Activated naive CD4-positive, alpha-beta T cell treated with anti-CD3 and anti-CD28 coated beads for 36 hours (primary cell): ENCODE measurements around the gene AMOTL1. TPM values are rescaled to one million over a fixed set of nuclear protein-coding genes. Genes with fewer than 3 reads are reported as not detected.
A peak's percentile ranks its signal among the peaks of the same experiment; 100 is the strongest.
"Not testable (repeated sequence)": the region's sequence is repeated elsewhere in the genome, so short reads cannot be mapped to it uniquely, and the experiment has no call there.

Experiments
- CTCF ChIA-PET: fragments of 350-600 bp; sonication (Branson Sonifier 250); formaldehyde crosslinking; loops from one replicate; lab custom pipeline; 2021; ENCODE audit warnings: antibody characterized with exemption; lab: Charles Lee
- DNase-seq: peaks from one replicate; pipeline ENCODE4 v3.0.0-alpha.2; 2020
- H3K27ac Mint-ChIP-seq: one replicate; pipeline ENCODE4 v1.8.0; 2021; ENCODE audit warnings: mild to moderate bottlenecking, mixed read lengths
- H3K27me3 Mint-ChIP-seq: one replicate; pipeline ENCODE4 v1.8.0; 2021; ENCODE audit warnings: low read depth, mixed read lengths
- H3K36me3 Mint-ChIP-seq: one replicate; pipeline ENCODE4 v1.8.0; 2021; ENCODE audit warnings: low read depth, mixed read lengths
- H3K4me1 Mint-ChIP-seq: one replicate; pipeline ENCODE4 v1.8.0; 2021; ENCODE audit warnings: low read depth, mixed read lengths
- H3K4me3 Mint-ChIP-seq: one replicate; pipeline ENCODE4 v1.8.0; 2021; ENCODE audit warnings: mild to moderate bottlenecking, moderate library complexity, mixed read lengths
- H3K9me3 Mint-ChIP-seq: one replicate; pipeline ENCODE4 v1.8.0; 2021; ENCODE audit warnings: mixed read lengths
- intact Hi-C: fragments of 100-400 bp; cut with micrococcal nuclease; formaldehyde crosslinking; loops from one replicate; pipeline ENCODE4 v1.15.1; 2023
- total RNA-seq, 2 experiments: library from RNA; stranded (reverse); gene quantifications; one replicate each; pipeline ENCODE4 v1.2.3, GENCODE V29; 2021

The AMOTL1 gene
- total RNA-seq, 2 experiments from 2014 or later = 0.43 to 1.0 TPM

GRCh38 chr11:94885581-94885980 lies 117.4 kb downstream of the AMOTL1 start:
- Mint-ChIP-seq H3K36me3 (no peaks in the 10 kb centered on the region), H3K9me3 (peaks cover 10% of the 10 kb centered on the region), H3K27ac (no peak overlapping the region), H3K4me3 (no peak overlapping the region), H3K4me1 (no peaks in the 10 kb centered on the region), H3K27me3 (no peaks in the 10 kb centered on the region)
- no peak for DNase-seq
- intact Hi-C loops = no loop called here
- CTCF ChIA-PET = interaction anchor here (0.6 to 2.2 kb wide), 2 partner anchors 12 to 577 kb away, joined by 3 to 10 read pairs; no protein-coding TSS in a partner anchor

DNA sequence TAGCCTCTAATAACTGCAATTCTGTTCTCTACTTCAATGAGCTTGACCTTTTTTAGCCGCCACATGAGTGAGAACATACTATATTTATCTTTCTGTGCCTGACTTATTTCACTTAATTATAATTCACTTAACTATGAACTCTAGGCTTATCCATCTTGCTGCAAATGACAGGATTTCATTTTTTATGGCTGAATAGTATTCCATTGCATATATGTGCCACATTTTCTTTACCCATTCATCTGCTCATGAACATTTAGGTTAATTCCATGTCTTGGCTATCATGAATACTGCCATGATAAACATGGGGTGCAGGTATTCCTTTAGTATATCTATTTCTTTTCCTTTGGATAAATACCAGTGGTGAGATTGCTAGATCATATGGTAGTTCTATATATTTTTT lies 120.0 kb downstream of the AMOTL1 start:
- CTCF ChIA-PET = interaction anchor here (1.1 kb wide), 1 partner anchor 59 kb away, joined by 4 read pairs; no protein-coding TSS in a partner anchor
- no peaks in the 10 kb centered on the region for H3K27me3 Mint-ChIP-seq
- H3K9me3 Mint-ChIP-seq = peaks cover 22% of the 10 kb centered on the region
- no peaks in the 10 kb centered on the region for H3K36me3 Mint-ChIP-seq
- DNase-seq = no peak
- no peaks in the 10 kb centered on the region for H3K4me1 Mint-ChIP-seq
- no peak overlapping the region for H3K4me3 Mint-ChIP-seq
- H3K27ac Mint-ChIP-seq = no peak overlapping the region
- intact Hi-C loops = no loop called here

- CTCF ChIA-PET = interaction anchor here (0.6 to 0.9 kb wide), 2 partner anchors 272 to 384 kb away, joined by 3 read pairs; no protein-coding TSS in a partner anchor
- Mint-ChIP-seq H3K4me3 (no peak overlapping the region), H3K4me1 (no peaks in the 10 kb centered on the region), H3K36me3 (peaks cover 1% of the 10 kb centered on the region), H3K9me3 (peaks cover 18% of the 10 kb centered on the region), H3K27ac (no peak overlapping the region), H3K27me3 (no peaks in the 10 kb centered on the region)
- intact Hi-C loops = no loop called here
- no peak for DNase-seq
Observed at GRCh38 chr11:94895451-94895850, 127.3 kb downstream of the AMOTL1 start.

GRCh38 chr11:94895971-94896370 lies 127.8 kb downstream of the AMOTL1 start:
- DNase-seq = no peak
- intact Hi-C loops = no loop called here
- CTCF ChIA-PET = interaction anchor here (0.6 to 3.7 kb wide), 9 partner anchors 13 to 384 kb away, joined by 3 to 30 read pairs (median 3); no protein-coding TSS in a partner anchor
- no peak overlapping the region for H3K27ac Mint-ChIP-seq
- H3K4me1 Mint-ChIP-seq = no peaks in the 10 kb centered on the region
- H3K36me3 Mint-ChIP-seq = peaks cover 1% of the 10 kb centered on the region
- no peak overlapping the region for H3K4me3 Mint-ChIP-seq
- no peaks in the 10 kb centered on the region for H3K27me3 Mint-ChIP-seq
- peaks cover 18% of the 10 kb centered on the region for H3K9me3 Mint-ChIP-seq

- CTCF ChIA-PET = interaction anchor here (0.5 to 3.7 kb wide), 18 partner anchors 12 to 378 kb away, joined by 3 to 30 read pairs (median 3); no protein-coding TSS in a partner anchor
- Mint-ChIP-seq H3K36me3 (peaks cover 1% of the 10 kb centered on the region), H3K27me3 (no peaks in the 10 kb centered on the region), H3K4me3 (no peak overlapping the region), H3K27ac (no peak overlapping the region), H3K9me3 (peaks cover 9% of the 10 kb centered on the region), H3K4me1 (no peaks in the 10 kb centered on the region)
- DNase-seq = peak; percentile 62
- intact Hi-C loops = loop anchor here (1.0 kb wide), 3 partner anchors 111 to 378 kb away; no protein-coding TSS in a partner anchor
Observed at GRCh38 chr11:94897330-94897768, 129.2 kb downstream of the AMOTL1 start.

GRCh38 chr11:94907226-94907625 lies 139.1 kb downstream of the AMOTL1 start:
- CTCF ChIA-PET = no interaction called here
- no peaks in the 10 kb centered on the region for H3K36me3 Mint-ChIP-seq
- no peak overlapping the region for H3K27ac Mint-ChIP-seq
- H3K9me3 Mint-ChIP-seq = no peaks in the 10 kb centered on the region
- H3K27me3 Mint-ChIP-seq = no peaks in the 10 kb centered on the region
- intact Hi-C loops = no loop called here
- H3K4me3 Mint-ChIP-seq = no peak overlapping the region
- DNase-seq = no peak
- no peaks in the 10 kb centered on the region for H3K4me1 Mint-ChIP-seq

GRCh38 chr11:94909371-94909820 lies 141.2 kb downstream of the AMOTL1 start:
- Mint-ChIP-seq H3K4me1 (no peaks in the 10 kb centered on the region), H3K4me3 (no peak overlapping the region), H3K36me3 (no peaks in the 10 kb centered on the region), H3K27me3 (no peaks in the 10 kb centered on the region), H3K27ac (no peak overlapping the region), H3K9me3 (no peaks in the 10 kb centered on the region)
- DNase-seq = no peak
- CTCF ChIA-PET = no interaction called here
- intact Hi-C loops = no loop called here

DNA sequence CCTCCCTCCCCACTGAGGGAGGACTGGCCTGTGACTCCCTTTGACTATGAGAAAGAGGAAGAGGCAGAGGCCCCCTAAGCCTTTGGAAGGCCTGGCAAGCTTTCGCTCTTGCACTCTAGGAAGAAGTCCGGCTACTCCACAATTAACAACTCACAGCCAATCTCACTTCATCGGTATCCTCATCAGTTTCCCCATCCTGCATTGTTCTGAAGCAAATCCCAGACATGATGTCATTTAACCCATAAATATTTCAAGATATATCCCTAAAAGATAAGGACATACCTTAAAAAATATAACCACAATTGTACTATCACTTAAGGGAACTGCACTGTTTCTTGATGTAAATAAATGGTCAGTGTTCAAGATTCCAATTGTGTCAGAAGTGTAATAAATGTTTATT lies 142.1 kb downstream of the AMOTL1 start:
- H3K27ac Mint-ChIP-seq = no peak overlapping the region
- no peaks in the 10 kb centered on the region for H3K4me1 Mint-ChIP-seq
- no peaks in the 10 kb centered on the region for H3K27me3 Mint-ChIP-seq
- H3K4me3 Mint-ChIP-seq = no peak overlapping the region
- no peak for DNase-seq
- H3K36me3 Mint-ChIP-seq = no peaks in the 10 kb centered on the region
- intact Hi-C loops = no loop called here
- no peaks in the 10 kb centered on the region for H3K9me3 Mint-ChIP-seq
- CTCF ChIA-PET = no interaction called here

- H3K4me1 Mint-ChIP-seq = no peaks in the 10 kb centered on the region
- CTCF ChIA-PET = no interaction called here
- no peak overlapping the region for H3K27ac Mint-ChIP-seq
- intact Hi-C loops = no loop called here
- H3K4me3 Mint-ChIP-seq = no peak overlapping the region
- H3K27me3 Mint-ChIP-seq = no peaks in the 10 kb centered on the region
- H3K36me3 Mint-ChIP-seq = no peaks in the 10 kb centered on the region
- DNase-seq = no peak
- no peaks in the 10 kb centered on the region for H3K9me3 Mint-ChIP-seq
Observed at GRCh38 chr11:94910779-94911178, 142.6 kb downstream of the AMOTL1 start.

DNA sequence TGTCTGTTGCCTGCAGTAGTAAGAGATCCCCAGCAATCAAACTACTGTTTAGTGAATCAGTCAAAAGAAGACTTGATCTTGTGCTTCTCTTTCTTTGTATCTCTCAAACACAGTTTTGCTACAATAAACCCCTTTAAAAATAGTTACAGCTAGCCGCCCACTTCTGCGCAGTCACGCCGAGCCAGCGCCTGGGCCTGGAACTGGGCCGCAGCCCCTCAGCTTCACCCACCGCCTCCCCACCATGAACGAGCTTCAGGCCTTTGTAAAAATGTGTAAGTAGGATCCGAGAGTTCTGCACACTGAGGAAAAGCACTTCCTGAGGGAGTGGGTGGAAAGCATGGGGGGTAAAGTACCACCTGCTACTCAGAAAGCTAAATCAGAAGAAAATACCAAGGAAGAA lies 144.7 kb downstream of the AMOTL1 start:
- CTCF ChIA-PET = no interaction called here
- no peak for DNase-seq
- no peaks in the 10 kb centered on the region for H3K36me3 Mint-ChIP-seq
- intact Hi-C loops = no loop called here
- no peaks in the 10 kb centered on the region for H3K9me3 Mint-ChIP-seq
- no peak overlapping the region for H3K4me3 Mint-ChIP-seq
- H3K27me3 Mint-ChIP-seq = no peaks in the 10 kb centered on the region
- no peaks in the 10 kb centered on the region for H3K4me1 Mint-ChIP-seq
- H3K27ac Mint-ChIP-seq = no peak overlapping the region

DNA sequence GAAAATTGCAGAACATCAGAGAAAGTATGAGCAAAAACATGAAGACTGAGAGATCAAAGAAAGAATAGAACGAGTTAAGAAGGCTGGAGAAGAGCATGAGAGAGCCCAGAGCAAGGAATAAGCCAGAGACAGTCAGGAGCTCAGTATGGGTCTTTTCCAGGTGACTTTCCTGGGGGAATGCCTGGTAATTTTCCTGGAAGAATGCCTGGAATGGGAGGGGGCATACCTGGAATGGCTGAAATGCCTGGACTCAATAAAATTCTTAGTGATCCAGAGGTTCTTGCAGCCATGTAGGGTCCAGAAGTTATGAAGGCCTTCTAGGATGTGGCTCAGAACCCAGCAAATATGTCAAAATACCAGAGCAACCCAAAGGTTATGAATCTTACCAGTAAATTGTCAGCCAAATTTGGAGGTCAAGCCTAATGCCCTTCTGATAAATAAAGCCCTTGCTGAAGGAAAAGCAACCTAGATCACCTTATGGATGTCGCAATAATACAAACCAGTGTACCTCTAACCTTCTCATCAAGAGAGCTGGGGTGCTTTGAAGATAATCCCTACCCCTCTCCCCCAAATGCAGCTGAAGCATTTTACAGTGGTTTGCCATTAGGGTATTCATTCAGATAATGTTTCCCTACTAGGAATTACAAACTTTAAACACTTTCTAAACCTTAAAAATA lies 145.7 kb downstream of the AMOTL1 start:
- H3K36me3 Mint-ChIP-seq, intact Hi-C loops, DNase-seq, H3K4me3 Mint-ChIP-seq, CTCF ChIA-PET, H3K27me3 Mint-ChIP-seq, H3K9me3 Mint-ChIP-seq, H3K4me1 Mint-ChIP-seq, H3K27ac Mint-ChIP-seq: not testable (repeated sequence)

GRCh38 chr11:94920311-94920710 lies 152.2 kb downstream of the AMOTL1 start:
- H3K36me3 Mint-ChIP-seq = peaks cover 5% of the 10 kb centered on the region
- no peaks in the 10 kb centered on the region for H3K27me3 Mint-ChIP-seq
- no peak for DNase-seq
- H3K4me1 Mint-ChIP-seq = peaks cover 13% of the 10 kb centered on the region
- no peak overlapping the region for H3K4me3 Mint-ChIP-seq
- H3K27ac Mint-ChIP-seq = no peak overlapping the region
- intact Hi-C loops = no loop called here
- CTCF ChIA-PET = interaction anchor here (0.9 kb wide), 1 partner anchor 24 kb away, joined by 3 read pairs; no protein-coding TSS in a partner anchor
- peaks cover 5% of the 10 kb centered on the region for H3K9me3 Mint-ChIP-seq
